ENCODE measurements around the gene FILIP1L.

Gene FILIP1L

GRCh38 chr3:99915906-99916432, 198.3 kb downstream of the FILIP1L start:
- peaks cover 0 to 23% (median 5%) of the 10 kb centered on the region in 4 donors for H3K4me1 ChIP-seq
- H3K9me3 ChIP-seq = no peaks in the 10 kb centered on the region
- intact Hi-C loops (cut with DNase I; ENCODE audit: low total_unique reads) = no loop called here
- H3K36me3 ChIP-seq = no peaks in the 10 kb centered on the region
- H3K27ac ChIP-seq = no peak overlapping the region
- no peak overlapping the region for H3K4me3 ChIP-seq
- no peaks in the 10 kb centered on the region for H3K27me3 ChIP-seq
- no peak for TF ChIP-seq CTCF (IDR thresholded peaks at IDR 0.05)
- DNase-seq = no peak

- Histone ChIP-seq H3K9me3 (no peaks in the 10 kb centered on the region), H3K27ac (no peak overlapping the region), H3K4me1 (peaks cover 0 to 16% (median 0%) of the 10 kb centered on the region in 4 donors), H3K27me3 (no peaks in the 10 kb centered on the region), H3K4me3 (no peak overlapping the region), H3K36me3 (no peaks in the 10 kb centered on the region)
- intact Hi-C loops (cut with DNase I; ENCODE audit: low total_unique reads) = no loop called here
- no peak for DNase-seq
- TF ChIP-seq CTCF (IDR thresholded peaks at IDR 0.05) = no peak
These were observed 202.9 kb downstream of the FILIP1L start for GRCh38 chr3:99911433-99911832.

- Histone ChIP-seq H3K4me3 (no peak overlapping the region), H3K27me3 (no peaks in the 10 kb centered on the region), H3K27ac (peak overlapping the region in 1 of 2 donors; percentile 26), H3K4me1 (peaks cover 0 to 16% (median 0%) of the 10 kb centered on the region in 4 donors), H3K9me3 (no peaks in the 10 kb centered on the region), H3K36me3 (no peaks in the 10 kb centered on the region)
- DNase-seq = no peak
- TF ChIP-seq CTCF (IDR thresholded peaks at IDR 0.05) = no peak
- intact Hi-C loops (cut with DNase I; ENCODE audit: low total_unique reads) = no loop called here
These were observed 203.5 kb downstream of the FILIP1L start for GRCh38 chr3:99910752-99911290.

GRCh38 chr3:99909714-99910495, 204.4 kb downstream of the FILIP1L start:
- Histone ChIP-seq H3K9me3 (no peaks in the 10 kb centered on the region), H3K36me3 (no peaks in the 10 kb centered on the region), H3K4me3 (no peak overlapping the region), H3K27me3 (no peaks in the 10 kb centered on the region), H3K27ac (peak overlapping the region in 1 of 2 donors; percentile 26), H3K4me1 (peaks cover 0 to 20% (median 0%) of the 10 kb centered on the region in 4 donors)
- DNase-seq = no peak
- no peak for TF ChIP-seq CTCF (IDR thresholded peaks at IDR 0.05)
- intact Hi-C loops (cut with DNase I; ENCODE audit: low total_unique reads) = no loop called here

- Histone ChIP-seq H3K27me3 (no peaks in the 10 kb centered on the region), H3K27ac (no peak overlapping the region), H3K4me1 (peaks cover 0 to 32% (median 0%) of the 10 kb centered on the region in 4 donors), H3K9me3 (no peaks in the 10 kb centered on the region), H3K36me3 (no peaks in the 10 kb centered on the region), H3K4me3 (no peak overlapping the region)
- DNase-seq = no peak
- intact Hi-C loops (cut with DNase I; ENCODE audit: low total_unique reads) = no loop called here
- no peak for TF ChIP-seq CTCF (IDR thresholded peaks at IDR 0.05)
These were observed 206.2 kb downstream of the FILIP1L start for GRCh38 chr3:99907959-99908544.
